Neuron (in vitro differentiated cells): ENCODE data around the gene ASB4.

Experiments
- H2AFZ ChIP-seq: one replicate; pipeline ENCODE4 v1.6.1; 2013; ENCODE audit warnings: low read depth, mild to moderate bottlenecking, inconsistent platforms, low read length, moderate library complexity
- H3K27me3 ChIP-seq: one replicate; pipeline ENCODE4 v1.6.1; 2013; ENCODE audit warnings: low read length; ENCODE audit not compliant: insufficient read depth
- H3K36me3 ChIP-seq: one replicate; pipeline ENCODE4 v1.6.1; 2013; ENCODE audit warnings: low read length; ENCODE audit not compliant: insufficient read depth
- H3K4me1 ChIP-seq: one replicate; pipeline ENCODE4 v1.6.1; 2013; ENCODE audit warnings: low read length; ENCODE audit not compliant: insufficient read depth
- H3K4me3 ChIP-seq: 2 replicates; pipeline ENCODE4 v1.5.1; 2013; ENCODE audit warnings: mild to moderate bottlenecking, low read length, moderate library complexity
- H3K9me3 ChIP-seq: one replicate; pipeline ENCODE4 v1.6.1; 2013; ENCODE audit warnings: low read length

ASB4 gene

DNA sequence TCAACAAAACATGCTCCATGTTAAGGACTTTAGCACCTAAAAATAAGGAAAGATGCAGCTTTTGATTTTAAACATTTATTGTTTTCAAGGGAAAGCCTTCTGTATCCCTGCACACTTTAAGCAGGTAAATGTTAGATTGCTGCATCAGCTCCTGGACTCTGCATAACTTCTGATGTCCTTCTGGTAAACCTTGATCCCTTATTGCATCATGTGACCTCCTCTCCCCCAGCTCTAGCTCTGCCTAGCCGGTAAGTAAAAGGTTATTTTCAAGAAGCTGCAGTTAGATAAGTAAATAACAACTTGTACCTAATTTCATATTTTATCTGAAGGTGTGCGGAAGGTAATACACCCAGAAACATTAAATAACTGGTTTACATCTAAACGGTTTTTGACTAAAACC, 73.1 kb downstream of the ASB4 start:
- H3K27me3 ChIP-seq, result no peaks in the 10 kb centered on the region
- no peak overlapping the region for H3K4me3 ChIP-seq
- no peaks in the 10 kb centered on the region for H3K4me1 ChIP-seq
- no peaks in the 10 kb centered on the region for H3K36me3 ChIP-seq
- H2AFZ ChIP-seq, result no peak overlapping the region
- H3K9me3 ChIP-seq, result no peaks in the 10 kb centered on the region

DNA sequence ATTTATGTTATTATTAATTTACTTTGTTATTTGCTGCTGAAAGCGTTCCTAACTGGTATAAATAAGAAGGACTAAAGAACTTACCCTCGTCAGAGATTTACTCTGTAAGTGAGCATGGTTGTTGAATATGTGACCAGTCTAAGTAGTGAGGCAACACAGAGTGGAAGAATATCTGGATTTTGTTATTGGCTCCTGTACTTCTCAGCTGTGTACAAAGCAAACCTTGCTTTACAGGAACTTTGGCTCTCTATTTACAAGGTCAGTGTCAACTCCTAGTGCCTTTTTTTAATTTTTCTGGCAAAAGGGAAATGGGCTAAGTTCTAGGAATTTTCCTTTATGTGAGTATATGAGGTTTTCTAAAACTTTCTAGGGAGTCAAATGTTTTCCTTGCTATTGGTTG, 74.9 kb downstream of the ASB4 start:
- no peaks in the 10 kb centered on the region for H3K4me1 ChIP-seq
- no peaks in the 10 kb centered on the region for H3K9me3 ChIP-seq
- H3K36me3 ChIP-seq, result no peaks in the 10 kb centered on the region
- no peak overlapping the region for H3K4me3 ChIP-seq
- no peaks in the 10 kb centered on the region for H3K27me3 ChIP-seq
- no peak overlapping the region for H2AFZ ChIP-seq

GRCh38 chr7:95569720-95570119, 84.0 kb downstream of the ASB4 start:
- H3K36me3 ChIP-seq, result no peaks in the 10 kb centered on the region
- no peaks in the 10 kb centered on the region for H3K4me1 ChIP-seq
- H3K27me3 ChIP-seq, result no peaks in the 10 kb centered on the region
- H3K9me3 ChIP-seq, result no peaks in the 10 kb centered on the region
- H2AFZ ChIP-seq, result no peak overlapping the region
- no peak overlapping the region for H3K4me3 ChIP-seq

- peaks cover 3% of the 10 kb centered on the region for H3K27me3 ChIP-seq
- H2AFZ ChIP-seq, result no peak overlapping the region
- H3K36me3 ChIP-seq, result no peaks in the 10 kb centered on the region
- no peak overlapping the region for H3K4me3 ChIP-seq
- H3K9me3 ChIP-seq, result no peaks in the 10 kb centered on the region
- no peaks in the 10 kb centered on the region for H3K4me1 ChIP-seq
Measured at GRCh38 chr7:95577137-95577536, 91.4 kb downstream of the ASB4 start.

DNA sequence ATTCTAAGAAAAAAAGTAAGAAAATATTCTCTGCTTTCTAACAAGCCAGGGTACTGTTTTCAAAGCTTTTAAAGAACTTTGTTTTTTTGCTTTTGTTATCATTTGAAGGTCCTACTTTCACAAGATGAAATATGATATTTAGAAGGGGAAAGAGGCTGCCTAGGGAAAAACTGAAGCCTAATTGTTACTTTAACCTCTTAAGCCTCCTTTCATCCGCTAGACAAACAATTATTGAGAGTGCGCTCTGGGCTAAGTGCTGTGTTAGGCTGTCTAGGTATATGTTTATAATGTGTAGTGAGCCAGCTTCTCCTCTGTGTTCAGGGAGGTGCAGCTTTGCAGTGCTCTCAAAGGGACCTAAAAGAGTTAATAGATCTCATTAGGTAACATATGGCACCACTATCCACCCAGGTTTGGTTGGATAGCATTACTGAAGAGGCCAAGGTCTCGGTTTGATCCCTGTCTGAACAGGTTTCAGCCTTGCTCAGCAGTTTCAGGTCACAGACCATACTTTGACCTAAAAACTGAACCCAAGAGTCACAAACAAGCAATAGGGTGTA, 92.6 kb downstream of the ASB4 start:
- Histone ChIP-seq H3K4me3 (no peak overlapping the region), H3K4me1 (no peaks in the 10 kb centered on the region), H3K36me3 (no peaks in the 10 kb centered on the region), H3K27me3 (peaks cover 3% of the 10 kb centered on the region), H3K9me3 (no peaks in the 10 kb centered on the region), H2AFZ (no peak overlapping the region)

DNA sequence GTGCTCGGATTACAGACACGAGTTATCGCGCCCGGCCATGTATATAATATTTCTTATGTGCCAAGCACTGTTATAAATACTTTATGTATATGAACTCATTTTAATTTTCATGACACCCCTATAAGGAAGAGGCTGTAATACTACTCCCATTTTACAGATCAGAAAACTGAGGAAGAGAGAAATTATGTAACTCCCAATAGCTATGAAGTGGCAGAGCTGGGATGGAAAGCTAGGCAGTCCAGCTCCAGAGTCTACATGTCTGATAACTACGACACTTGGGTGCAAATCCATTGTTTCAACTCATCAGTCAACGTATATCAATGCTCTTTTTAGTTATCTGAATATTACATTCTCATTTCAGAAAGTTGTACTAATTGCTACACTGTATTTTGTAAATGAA, 93.6 kb downstream of the ASB4 start:
- Histone ChIP-seq H3K4me1 (no peaks in the 10 kb centered on the region), H3K36me3 (no peaks in the 10 kb centered on the region), H2AFZ (no peak overlapping the region), H3K27me3 (peaks cover 3% of the 10 kb centered on the region), H3K9me3 (no peaks in the 10 kb centered on the region), H3K4me3 (no peak overlapping the region)

DNA sequence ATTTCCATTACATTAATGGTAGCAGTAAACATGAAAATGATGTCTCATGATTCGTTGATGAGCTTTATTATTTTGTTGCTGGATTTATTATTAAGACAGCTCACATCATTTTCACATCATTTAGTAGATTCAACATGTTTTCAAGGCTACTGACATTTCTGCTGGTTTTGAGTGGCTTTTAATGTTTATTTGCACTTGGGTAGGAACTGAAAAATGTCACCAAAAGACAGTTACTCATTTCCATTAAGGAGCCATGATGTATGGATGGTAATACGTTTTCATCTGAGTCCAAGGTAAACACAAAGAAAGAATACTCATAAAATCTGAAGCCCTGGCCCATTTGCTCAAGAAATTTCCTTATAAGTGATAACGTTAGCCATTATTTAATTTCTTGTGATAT, 95.7 kb downstream of the ASB4 start:
- no peaks in the 10 kb centered on the region for H3K36me3 ChIP-seq
- no peaks in the 10 kb centered on the region for H3K9me3 ChIP-seq
- no peak overlapping the region for H3K4me3 ChIP-seq
- H3K27me3 ChIP-seq, result peaks cover under 1% of the 10 kb centered on the region
- H3K4me1 ChIP-seq, result no peaks in the 10 kb centered on the region
- no peak overlapping the region for H2AFZ ChIP-seq

DNA sequence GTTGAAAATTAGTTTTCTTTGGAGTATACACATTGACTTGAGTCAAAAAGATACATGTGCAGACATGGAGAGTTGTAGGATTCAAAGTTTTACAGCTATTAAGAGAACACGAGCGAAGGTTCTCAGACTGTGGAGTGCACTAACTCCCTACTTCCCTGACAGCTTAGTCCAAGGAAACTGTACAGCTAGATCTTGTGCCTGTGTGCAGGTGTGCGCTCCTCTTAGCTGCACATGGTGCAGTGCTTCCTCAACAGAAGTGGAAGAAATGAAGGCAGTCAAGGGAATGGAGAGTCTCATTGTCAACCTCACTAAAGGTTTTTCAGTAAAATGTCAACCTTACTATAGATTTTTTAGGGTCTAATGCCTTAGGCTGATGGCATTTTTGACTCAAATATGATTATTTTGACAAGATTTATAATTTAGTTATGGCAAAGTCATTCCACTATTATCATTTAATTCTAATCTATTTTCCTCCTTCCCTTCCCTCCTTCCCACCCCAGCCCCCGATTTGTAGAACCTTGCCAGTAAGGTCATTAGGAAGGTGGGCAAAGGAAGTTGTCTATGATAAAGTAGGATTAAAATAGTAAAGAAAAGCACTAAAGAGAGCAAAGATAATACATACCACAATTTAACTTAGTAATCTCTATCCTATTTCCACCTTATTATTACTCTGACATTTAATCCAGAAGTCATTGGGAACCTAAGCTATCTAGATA, 97.0 kb downstream of the ASB4 start:
- no peak overlapping the region for H3K4me3 ChIP-seq
- H3K27me3 ChIP-seq, result no peaks in the 10 kb centered on the region
- H3K4me1 ChIP-seq, result no peaks in the 10 kb centered on the region
- no peak overlapping the region for H2AFZ ChIP-seq
- no peaks in the 10 kb centered on the region for H3K9me3 ChIP-seq
- H3K36me3 ChIP-seq, result no peaks in the 10 kb centered on the region

GRCh38 chr7:95583834-95584621, 98.3 kb downstream of the ASB4 start:
- H3K36me3 ChIP-seq, result no peaks in the 10 kb centered on the region
- H2AFZ ChIP-seq, result no peak overlapping the region
- H3K27me3 ChIP-seq, result no peaks in the 10 kb centered on the region
- no peaks in the 10 kb centered on the region for H3K4me1 ChIP-seq
- no peak overlapping the region for H3K4me3 ChIP-seq
- no peaks in the 10 kb centered on the region for H3K9me3 ChIP-seq

- Histone ChIP-seq H3K36me3 (no peaks in the 10 kb centered on the region), H2AFZ (no peak overlapping the region), H3K27me3 (no peaks in the 10 kb centered on the region), H3K9me3 (no peaks in the 10 kb centered on the region), H3K4me1 (no peaks in the 10 kb centered on the region), H3K4me3 (no peak overlapping the region)
Measured at GRCh38 chr7:95584769-95585425, 99.2 kb downstream of the ASB4 start.

- Histone ChIP-seq H3K27me3 (no peaks in the 10 kb centered on the region), H3K4me1 (no peaks in the 10 kb centered on the region), H2AFZ (no peak overlapping the region), H3K4me3 (no peak overlapping the region), H3K9me3 (no peaks in the 10 kb centered on the region), H3K36me3 (no peaks in the 10 kb centered on the region)
Measured at GRCh38 chr7:95585426-95585789, 99.7 kb downstream of the ASB4 start.

DNA sequence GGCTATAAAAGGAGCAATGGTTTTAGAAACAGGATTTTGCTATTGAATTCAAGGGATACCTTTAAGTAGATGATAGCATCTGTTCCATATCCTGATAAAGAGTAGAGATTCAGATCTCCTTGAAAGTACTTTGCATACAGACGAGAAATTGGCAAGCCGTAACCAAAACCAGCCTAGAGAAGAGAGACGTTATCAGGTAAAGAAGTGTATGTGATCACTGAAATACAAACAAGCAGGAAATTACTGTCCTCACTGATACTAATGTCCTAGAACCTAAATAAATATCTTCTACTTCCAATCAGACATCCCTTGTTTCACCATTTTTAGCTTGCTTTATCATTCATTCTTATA, 101.2 kb downstream of the ASB4 start:
- Histone ChIP-seq H3K36me3 (no peaks in the 10 kb centered on the region), H3K4me3 (no peak overlapping the region), H3K27me3 (no peaks in the 10 kb centered on the region), H2AFZ (no peak overlapping the region), H3K4me1 (no peaks in the 10 kb centered on the region), H3K9me3 (no peaks in the 10 kb centered on the region)

DNA sequence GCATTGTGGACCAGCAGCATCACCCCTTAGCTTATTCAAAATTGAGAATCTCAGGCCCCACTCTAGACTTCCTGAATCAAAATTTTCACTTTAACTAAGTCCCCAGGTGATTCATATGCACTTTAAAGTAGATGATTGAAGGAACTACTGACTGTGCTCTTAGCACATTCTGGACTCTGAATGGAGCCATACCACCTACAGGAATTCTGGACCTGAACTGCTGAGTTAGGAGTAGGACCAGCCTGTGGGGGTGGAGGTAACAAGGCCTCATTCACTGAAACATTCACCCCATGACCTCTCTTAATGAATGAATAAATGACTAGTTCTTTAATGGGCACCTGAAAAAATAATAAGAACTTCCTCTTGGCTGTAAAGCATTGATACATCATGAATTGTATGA, 103.3 kb downstream of the ASB4 start:
- Histone ChIP-seq H3K36me3 (no peaks in the 10 kb centered on the region), H3K9me3 (no peaks in the 10 kb centered on the region), H3K4me1 (no peaks in the 10 kb centered on the region), H3K4me3 (no peak overlapping the region), H2AFZ (no peak overlapping the region), H3K27me3 (no peaks in the 10 kb centered on the region)
